NCI-H2171 treated with DMSO at 0.1 percent for 48 hours (cell line): ENCODE results near the gene TAS2R30.

Experiments used
- DNase-seq: peaks from one replicate; lab custom pipeline; 2025; lab: John Stamatoyannopoulos, UW

Gene TAS2R30, protein sequence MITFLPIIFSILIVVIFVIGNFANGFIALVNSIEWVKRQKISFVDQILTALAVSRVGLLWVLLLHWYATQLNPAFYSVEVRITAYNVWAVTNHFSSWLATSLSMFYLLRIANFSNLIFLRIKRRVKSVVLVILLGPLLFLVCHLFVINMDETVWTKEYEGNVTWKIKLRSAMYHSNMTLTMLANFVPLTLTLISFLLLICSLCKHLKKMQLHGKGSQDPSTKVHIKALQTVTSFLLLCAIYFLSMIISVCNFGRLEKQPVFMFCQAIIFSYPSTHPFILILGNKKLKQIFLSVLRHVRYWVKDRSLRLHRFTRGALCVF

GRCh38 chr12:11134305-11134704 lies at the start of gene TAS2R30:
Gene TAS2R30, minus strand, starts transcription at chr12:11134644. Its CDS starts 400 bp downstream, at chr12:11134244.
- no peak for DNase-seq

GRCh38 chr12:11183011-11183410 lies 48.6 kb upstream of the TAS2R30 start:
- DNase-seq, result no peak

GRCh38 chr12:11182529-11182928 lies 48.1 kb upstream of the TAS2R30 start:
- DNase-seq, result no peak

DNA sequence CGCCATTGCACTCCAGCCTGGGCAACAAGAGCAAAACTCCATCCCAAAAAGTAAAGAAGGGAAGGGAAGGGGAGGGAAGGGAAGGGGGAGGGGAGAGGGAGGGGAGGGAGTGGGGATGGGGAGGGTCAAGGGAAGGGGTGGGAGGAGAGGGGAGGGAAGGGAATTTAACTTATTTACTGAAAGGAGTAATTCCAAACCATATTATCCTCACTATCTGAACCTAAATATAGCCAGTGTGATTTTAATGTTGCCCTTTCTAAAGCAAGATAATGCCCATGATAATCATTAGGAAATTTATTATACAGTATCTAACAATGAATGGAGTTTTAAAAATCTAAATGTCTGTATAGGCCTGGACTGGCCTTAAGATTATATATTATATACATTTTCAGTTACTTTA lies 43.8 kb upstream of the TAS2R30 start:
- no peak for DNase-seq

GRCh38 chr12:11174022-11174421 lies 39.6 kb upstream of the TAS2R30 start:
- no peak for DNase-seq

- peak; percentile 12 for DNase-seq
Observed at GRCh38 chr12:11171969-11172675, 37.7 kb upstream of the TAS2R30 start.

DNA sequence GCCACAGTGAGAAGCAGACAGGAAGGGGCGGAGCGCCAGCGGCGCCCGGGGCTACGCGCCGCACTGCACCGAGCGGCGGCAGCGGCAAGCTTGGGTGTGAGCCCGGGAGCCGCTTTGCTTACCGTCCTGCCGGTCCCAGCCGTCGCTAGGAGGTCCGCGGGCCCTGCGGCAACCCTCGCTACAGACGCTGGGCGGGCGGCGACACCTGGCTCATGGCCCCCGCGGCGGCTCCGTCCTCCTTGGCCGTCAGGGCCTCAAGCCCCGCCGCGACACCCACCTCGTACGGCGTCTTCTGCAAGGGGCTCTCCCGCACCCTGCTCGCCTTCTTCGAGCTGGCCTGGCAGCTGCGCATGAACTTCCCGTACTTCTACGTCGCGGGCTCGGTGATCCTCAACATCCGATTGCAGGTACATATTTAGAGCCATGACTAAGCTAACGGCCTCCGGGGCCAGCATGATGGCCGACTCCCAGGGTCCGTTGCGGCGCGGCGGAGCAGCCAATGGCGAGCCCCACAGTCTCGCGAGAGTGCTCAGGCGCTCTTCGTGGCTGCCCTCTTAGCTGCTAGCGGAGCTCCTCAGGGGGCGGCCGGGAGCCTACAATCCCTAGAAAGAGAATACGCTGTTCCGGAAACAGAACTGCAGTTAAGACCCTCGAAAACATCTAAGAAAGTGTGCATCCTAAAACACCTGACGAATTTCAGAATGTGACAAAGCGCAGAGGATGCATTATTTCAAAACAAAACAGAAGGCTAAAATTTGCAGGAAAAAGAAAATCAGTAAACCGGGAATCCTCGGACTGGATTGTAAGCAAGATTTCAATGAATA lies 36.9 kb upstream of the TAS2R30 start, which contains the start of gene SMIM10L1:
Gene SMIM10L1 (plus strand): TSS at position 50 of the 824 bp plus-strand sequence. CDS start 163 bp downstream, at position 213.
- peak; percentile 78 for DNase-seq

GRCh38 chr12:11170810-11171144 lies 36.3 kb upstream of the TAS2R30 start:
- no peak for DNase-seq

DNA sequence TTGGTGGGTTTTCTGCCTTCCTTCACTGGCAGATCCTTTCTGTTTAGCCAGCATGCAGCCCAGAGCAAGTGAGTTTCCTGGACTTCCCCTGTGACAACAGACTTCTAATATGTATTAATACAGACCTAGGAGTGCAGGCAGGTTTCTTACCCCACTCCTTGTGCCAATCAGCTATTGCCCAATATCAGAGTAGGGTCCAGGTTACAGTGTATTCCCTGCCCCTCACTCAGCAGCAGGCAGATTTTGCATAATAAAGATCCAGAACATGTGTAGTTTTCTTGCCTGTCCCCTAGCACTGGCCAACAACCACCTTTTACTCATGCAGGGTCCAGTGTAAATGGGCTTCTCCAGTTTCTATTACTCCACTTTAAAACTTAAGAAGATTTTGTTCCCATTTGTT lies 31.9 kb upstream of the TAS2R30 start:
- DNase-seq, result no peak

DNA sequence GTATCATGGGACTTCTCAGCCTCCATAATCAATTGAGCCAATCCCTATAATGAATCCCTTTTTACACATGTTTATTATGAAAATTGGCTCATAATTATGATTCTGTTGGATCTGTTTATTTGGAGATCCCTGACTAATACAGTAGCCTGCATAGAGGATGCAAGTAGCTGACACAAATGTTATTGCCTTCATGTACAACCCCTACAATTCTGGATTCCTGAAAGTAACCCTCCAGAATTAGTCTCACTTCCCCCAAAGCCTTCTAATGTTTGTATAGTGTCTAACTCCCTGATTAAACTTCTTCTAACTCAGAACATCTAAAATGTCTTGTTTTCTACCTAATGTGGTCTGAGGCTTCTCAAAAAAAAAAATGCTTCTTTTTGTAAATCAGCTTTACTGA lies 29.9 kb upstream of the TAS2R30 start:
- no peak for DNase-seq

DNA sequence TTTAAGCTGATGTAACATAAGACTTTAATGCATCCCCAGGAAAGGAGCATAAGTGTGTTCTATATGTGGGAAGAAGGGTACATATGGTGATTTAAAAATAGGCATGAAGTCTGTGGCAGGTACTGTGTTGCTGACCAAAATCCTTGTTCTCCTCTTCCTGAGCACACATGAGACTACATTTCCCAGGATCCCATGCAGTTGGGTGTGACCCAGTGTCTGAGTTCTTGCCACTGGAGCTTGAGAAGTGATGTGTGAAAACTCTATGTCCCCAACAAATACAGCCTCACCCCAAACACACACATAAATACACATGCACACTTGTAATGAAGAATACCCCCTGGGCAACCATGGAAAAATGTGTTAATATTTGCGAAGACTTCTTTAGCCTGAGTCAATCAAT lies 28.1 kb upstream of the TAS2R30 start:
- DNase-seq, result no peak

DNA sequence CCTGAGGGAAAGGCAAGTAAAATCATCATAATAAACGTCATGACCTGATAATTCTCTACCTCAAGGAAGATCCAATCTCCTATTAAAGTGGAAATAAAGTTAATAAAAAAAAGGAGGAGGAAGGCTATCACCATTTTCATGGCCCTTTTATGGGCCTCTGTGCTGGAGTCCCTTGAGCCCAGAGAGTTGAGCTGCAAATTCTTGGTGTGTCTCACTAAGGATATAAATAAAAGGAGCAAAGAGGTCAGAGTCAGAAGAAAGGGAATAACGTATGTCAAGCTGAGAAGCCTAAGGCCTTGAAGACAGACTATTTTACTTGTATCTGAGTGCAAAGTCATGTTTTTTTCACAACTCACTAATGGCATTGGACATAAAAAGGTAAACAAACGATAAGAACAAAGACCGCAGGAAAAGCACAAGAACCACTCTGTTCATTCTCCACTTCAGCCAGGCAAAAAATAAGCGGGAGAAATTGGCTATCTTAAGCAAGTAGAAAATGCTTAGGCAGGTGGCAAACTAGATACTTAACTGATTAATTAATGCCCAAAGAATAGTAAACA lies 24.5 kb upstream of the TAS2R30 start:
- no peak for DNase-seq

GRCh38 chr12:11154400-11154925 lies 20.0 kb upstream of the TAS2R30 start:
- DNase-seq, result no peak

- DNase-seq, result no peak
Observed at GRCh38 chr12:11152725-11153124, 18.3 kb upstream of the TAS2R30 start.

DNA sequence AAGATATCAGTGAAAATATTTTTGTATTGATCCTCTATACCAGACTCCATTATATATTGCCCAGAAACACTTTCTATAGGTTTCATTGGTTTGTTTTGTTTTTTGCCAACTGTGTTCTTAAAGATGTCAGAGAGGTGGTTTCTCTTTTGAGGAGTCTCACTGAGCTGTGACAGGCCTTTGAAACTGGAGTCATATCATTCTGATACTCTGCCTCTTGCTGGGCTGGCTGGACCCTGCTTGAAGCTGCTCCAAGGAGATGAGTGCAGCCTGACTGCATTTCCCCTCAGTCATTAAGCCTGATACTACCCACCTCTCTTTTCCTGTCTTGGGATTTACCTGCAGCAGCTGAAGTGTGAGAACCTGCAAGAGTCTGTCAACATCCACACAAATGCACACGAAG lies 16.4 kb upstream of the TAS2R30 start:
- DNase-seq, result no peak

- no peak for DNase-seq
Observed at GRCh38 chr12:11147420-11147819, 13.0 kb upstream of the TAS2R30 start.

- DNase-seq, result no peak
Observed at GRCh38 chr12:11144297-11144696, 9.9 kb upstream of the TAS2R30 start.

GRCh38 chr12:11143352-11143751 lies 8.9 kb upstream of the TAS2R30 start:
- no peak for DNase-seq

DNA sequence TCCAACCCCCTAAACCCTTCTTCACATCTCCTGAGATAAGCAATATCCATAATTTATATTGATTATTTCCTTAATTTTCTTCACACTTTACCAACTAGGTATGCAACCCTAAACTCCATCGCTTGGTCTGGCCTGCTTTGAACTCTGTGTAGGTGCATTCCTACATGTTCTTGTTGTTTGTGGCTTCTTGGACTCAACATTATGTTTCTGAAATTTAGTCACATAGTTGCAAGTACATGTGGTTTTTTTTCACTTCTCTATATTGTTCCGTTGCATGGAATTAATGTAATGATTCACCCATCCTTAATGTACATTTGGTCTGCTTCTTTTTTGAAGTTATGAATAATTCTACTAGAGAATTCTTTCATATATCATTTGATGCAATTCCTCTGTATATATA lies 1.6 kb upstream of the TAS2R30 start:
- DNase-seq, result no peak

- no peak for DNase-seq
Observed at GRCh38 chr12:11133816-11134215, 628 bp downstream of the TAS2R30 start.

DNA sequence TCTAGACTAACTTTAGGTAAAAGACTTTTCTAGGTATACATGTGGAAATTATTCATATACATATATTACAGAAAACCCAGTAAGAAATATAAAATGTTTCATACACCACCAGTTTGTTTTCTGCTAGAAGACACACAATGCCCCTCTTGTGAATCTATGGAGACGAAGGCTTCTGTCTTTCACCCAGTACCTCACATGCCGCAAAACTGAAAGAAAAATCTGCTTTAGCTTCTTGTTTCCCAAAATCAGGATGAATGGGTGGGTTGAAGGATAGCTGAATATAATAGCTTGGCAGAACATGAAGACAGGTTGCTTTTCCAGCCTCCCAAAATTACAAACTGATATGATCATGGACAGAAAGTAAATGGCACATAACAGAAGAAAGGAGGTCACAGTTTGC lies 1.3 kb downstream of the TAS2R30 start:
- DNase-seq, result no peak

- no peak for DNase-seq
Observed at GRCh38 chr12:11130999-11131398, 3.4 kb downstream of the TAS2R30 start.
